Measurements from ENCODE around the gene EIF2B2.

GRCh38 chr14:74980731-74981461 is 21.8 kb upstream of the EIF2B2 start:
- TF ChIP-seq CTCF (IDR thresholded peaks at IDR 0.05) (no peak), POLR2A (IDR thresholded peaks at IDR 0.05) (no peak)

Measured in adrenal gland (tissue), 5 donors.